Measurements from ENCODE around the gene UNC5C. TPM values are rescaled to one million over a fixed set of nuclear protein-coding genes. Genes with fewer than 3 reads are reported as not detected.

UNC5C gene
- total RNA-seq, 2 donors from 2014 or later, result not detected

DNA sequence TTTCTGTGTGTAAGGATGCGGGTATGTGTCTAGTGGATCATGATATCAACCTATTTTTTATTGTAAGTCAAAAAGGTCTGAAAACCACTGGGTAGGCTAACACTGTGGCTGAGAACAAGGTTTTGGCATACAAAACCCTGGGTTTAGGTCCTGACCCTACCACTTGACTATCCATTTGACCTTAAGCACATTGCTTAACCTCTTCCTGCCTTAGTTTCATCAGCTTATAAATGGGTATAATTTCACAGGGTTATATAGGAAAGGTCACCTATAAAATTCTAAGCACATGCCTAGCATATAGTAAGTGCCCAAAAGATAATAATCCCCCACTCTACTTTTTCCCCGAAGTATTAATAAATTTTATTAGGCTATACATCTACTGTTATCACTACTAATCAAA is 263.0 kb downstream of the UNC5C start:
- Mint-ChIP-seq H3K4me1 (ENCODE audit: low read depth in 2 of 2) (peaks cover 5 to 9% of the 10 kb centered on the region in 2 donors), H3K36me3 (peaks cover 4% of the 10 kb centered on the region), H3K27ac (no peak overlapping the region), H3K4me3 (no peak overlapping the region), H3K27me3 (no peaks in the 10 kb centered on the region), H3K9me3 (peaks cover 3% of the 10 kb centered on the region)
- DNase-seq (ENCODE audit: low spot score), result no peak
- no peak for ATAC-seq

DNA sequence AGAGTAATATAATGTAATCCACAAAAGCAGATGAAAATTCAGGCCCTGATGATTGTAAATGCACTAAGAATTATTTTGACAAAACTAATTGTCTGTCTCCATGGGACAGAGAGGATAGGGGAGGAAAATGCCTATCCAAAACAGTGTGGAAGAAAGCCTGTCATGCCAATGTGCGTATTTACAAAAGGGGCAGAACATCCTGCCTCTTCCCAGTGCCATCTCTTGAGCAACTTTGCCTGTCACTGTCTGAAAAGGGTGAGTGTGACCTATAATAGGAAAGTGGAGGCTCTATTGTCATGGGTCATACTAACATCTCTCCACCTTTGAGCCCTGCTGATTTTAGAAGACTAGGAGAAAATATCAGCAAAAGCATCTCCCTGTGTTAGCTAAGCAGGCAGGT is 264.1 kb downstream of the UNC5C start:
- H3K36me3 Mint-ChIP-seq, result peaks cover 6% of the 10 kb centered on the region

DNA sequence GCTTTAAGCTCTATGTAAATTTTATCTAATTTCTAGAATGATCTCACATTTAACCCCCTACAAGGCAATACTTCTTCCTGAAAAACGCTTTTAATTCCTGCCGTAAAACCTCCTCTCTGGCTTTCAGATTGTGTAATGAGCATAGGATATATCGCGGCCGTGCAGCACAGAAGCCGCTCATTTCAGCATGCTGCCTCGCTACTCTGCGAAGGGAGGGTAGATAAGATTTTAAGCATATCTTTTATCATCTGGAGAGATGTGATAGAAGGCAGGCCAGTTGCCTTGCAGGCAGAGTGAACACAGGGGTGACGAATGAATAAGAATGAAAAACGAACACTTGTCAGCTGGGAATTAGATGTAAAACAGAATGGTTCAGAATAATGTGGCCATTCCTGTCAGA is 265.5 kb downstream of the UNC5C start:
- Mint-ChIP-seq H3K27me3 (no peaks in the 10 kb centered on the region), H3K36me3 (peaks cover 6% of the 10 kb centered on the region), H3K9me3 (peaks cover 3% of the 10 kb centered on the region), H3K4me1 (ENCODE audit: low read depth in 2 of 2) (no peaks in the 10 kb centered on the region), H3K4me3 (no peak overlapping the region), H3K27ac (no peak overlapping the region)
- DNase-seq (ENCODE audit: low spot score) (no peak), ATAC-seq (no peak)

More for the DNA sequence above, 264.1 kb downstream of the UNC5C start:
- DNase-seq (ENCODE audit: low spot score) (no peak), ATAC-seq (no peak)
- H3K27ac Mint-ChIP-seq, result no peak overlapping the region
- H3K4me3 Mint-ChIP-seq, result no peak overlapping the region
- peaks cover 0 to 3% of the 10 kb centered on the region in 2 donors for H3K4me1 Mint-ChIP-seq (ENCODE audit: low read depth in 2 of 2)
- no peaks in the 10 kb centered on the region for H3K27me3 Mint-ChIP-seq
- peaks cover 3% of the 10 kb centered on the region for H3K9me3 Mint-ChIP-seq

DNA sequence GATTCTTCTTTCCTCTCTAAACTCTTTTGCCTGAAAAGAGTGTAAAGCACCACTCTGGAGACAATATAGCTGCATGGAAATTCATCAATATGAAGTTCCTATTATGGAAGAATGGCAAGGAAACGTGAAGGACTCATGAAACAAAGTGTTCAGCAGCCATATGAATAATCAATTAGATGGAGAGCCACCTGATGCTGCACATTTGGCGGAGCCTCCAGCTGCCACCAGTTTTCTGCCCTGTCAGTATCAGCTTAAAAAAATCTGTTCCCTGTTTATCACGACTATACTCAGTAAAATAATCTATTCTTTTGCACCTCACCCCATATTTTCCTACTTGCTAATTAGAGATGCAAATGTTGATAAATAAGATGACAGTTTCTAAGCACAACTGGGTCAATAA is 276.0 kb downstream of the UNC5C start:
- H3K36me3 Mint-ChIP-seq, result no peaks in the 10 kb centered on the region
- peaks cover 3% of the 10 kb centered on the region for H3K9me3 Mint-ChIP-seq
- H3K4me1 Mint-ChIP-seq (ENCODE audit: low read depth in 2 of 2), result no peaks in the 10 kb centered on the region
- H3K4me3 Mint-ChIP-seq, result no peak overlapping the region
- no peaks in the 10 kb centered on the region for H3K27me3 Mint-ChIP-seq
- H3K27ac Mint-ChIP-seq, result no peak overlapping the region
- DNase-seq (ENCODE audit: low spot score) (no peak), ATAC-seq (no peak)

DNA sequence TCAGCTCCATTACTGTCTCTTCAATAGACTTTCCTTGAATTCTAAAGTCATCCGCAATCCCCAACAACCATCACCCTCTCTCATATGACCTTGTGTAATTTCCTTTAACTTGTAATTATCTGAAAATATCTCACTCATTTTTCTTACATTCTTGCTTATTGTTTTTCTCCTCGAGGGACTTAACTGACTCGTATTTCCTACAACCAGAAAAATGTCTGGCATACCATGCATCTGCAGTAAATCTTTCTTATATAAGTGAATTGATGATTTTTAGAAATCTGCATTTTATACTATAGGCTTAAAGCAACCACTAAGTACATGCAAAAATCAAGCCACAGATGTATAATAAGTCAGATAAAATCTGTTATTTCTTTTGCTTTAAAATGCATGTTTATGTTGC is 276.7 kb downstream of the UNC5C start:
- Mint-ChIP-seq H3K27ac (no peak overlapping the region), H3K4me3 (no peak overlapping the region), H3K9me3 (peaks cover 3% of the 10 kb centered on the region), H3K4me1 (ENCODE audit: low read depth in 2 of 2) (no peaks in the 10 kb centered on the region), H3K36me3 (no peaks in the 10 kb centered on the region), H3K27me3 (no peaks in the 10 kb centered on the region)
- no peak for ATAC-seq
- no peak for DNase-seq (ENCODE audit: low spot score)

DNA sequence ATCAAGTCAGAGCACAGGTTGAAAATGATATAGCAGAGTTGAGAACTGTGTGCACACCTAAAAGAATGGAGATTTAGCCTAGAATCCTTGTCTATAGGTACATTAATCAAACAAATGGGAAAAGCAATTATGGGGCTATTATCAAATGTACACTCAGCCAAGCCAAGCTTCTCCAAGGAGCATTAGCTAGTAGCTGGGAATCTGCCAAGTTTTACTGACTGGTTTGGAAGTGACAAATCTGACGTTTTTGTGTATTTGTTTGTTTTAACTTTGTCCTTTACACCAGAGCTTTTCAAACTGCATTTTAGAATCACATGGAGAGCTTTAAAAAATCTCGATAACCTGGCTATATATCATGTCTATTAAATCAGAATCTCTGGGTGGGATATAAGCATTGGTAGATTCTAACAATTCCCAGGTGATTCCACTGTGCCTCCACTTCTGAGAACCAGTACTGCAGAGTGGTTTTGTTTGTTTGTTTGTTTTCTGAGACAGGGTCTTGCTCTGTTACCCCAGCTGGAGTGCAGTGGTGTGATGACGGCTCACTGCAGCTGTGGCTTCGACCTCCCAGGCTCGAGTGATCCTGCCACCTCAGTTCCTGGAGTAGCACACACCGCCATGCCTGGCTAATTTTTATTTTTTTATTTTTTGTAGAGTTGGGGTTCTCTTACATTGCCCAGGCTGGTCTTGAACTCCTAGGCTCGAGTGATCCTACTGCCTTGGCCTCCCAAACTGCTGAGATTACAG is 279.8 kb downstream of the UNC5C start:
- H3K27me3 Mint-ChIP-seq, result no peaks in the 10 kb centered on the region
- DNase-seq (ENCODE audit: low spot score) (no peak), ATAC-seq (no peak)
- H3K9me3 Mint-ChIP-seq, result peaks cover 3% of the 10 kb centered on the region
- H3K4me3 Mint-ChIP-seq, result no peak overlapping the region
- no peaks in the 10 kb centered on the region for H3K4me1 Mint-ChIP-seq (ENCODE audit: low read depth in 2 of 2)
- H3K27ac Mint-ChIP-seq, result no peak overlapping the region
- H3K36me3 Mint-ChIP-seq, result no peaks in the 10 kb centered on the region

DNA sequence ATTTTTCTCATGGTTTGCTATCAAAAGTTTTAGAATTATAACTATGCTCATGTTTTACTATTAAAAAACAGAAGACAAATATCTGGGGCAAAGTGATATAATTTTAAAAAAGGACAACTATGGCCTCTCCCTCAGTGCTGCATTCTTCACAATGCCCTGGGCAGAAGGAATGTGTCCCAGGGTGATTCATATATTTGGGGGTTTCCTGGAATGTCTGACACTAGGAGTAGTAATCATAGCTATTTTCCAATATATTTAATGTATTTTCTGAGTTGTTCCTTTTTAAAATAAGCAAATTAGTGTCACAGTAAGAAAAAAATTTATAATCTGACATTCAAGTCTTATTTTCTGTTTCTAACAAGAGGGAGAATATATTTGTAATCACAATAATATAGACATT is 281.7 kb downstream of the UNC5C start:
- Mint-ChIP-seq H3K27me3 (no peaks in the 10 kb centered on the region), H3K27ac (no peak overlapping the region), H3K36me3 (no peaks in the 10 kb centered on the region), H3K4me1 (ENCODE audit: low read depth in 2 of 2) (no peaks in the 10 kb centered on the region), H3K4me3 (no peak overlapping the region), H3K9me3 (peaks cover 3% of the 10 kb centered on the region)
- ATAC-seq (no peak), DNase-seq (ENCODE audit: low spot score) (no peak)

DNA sequence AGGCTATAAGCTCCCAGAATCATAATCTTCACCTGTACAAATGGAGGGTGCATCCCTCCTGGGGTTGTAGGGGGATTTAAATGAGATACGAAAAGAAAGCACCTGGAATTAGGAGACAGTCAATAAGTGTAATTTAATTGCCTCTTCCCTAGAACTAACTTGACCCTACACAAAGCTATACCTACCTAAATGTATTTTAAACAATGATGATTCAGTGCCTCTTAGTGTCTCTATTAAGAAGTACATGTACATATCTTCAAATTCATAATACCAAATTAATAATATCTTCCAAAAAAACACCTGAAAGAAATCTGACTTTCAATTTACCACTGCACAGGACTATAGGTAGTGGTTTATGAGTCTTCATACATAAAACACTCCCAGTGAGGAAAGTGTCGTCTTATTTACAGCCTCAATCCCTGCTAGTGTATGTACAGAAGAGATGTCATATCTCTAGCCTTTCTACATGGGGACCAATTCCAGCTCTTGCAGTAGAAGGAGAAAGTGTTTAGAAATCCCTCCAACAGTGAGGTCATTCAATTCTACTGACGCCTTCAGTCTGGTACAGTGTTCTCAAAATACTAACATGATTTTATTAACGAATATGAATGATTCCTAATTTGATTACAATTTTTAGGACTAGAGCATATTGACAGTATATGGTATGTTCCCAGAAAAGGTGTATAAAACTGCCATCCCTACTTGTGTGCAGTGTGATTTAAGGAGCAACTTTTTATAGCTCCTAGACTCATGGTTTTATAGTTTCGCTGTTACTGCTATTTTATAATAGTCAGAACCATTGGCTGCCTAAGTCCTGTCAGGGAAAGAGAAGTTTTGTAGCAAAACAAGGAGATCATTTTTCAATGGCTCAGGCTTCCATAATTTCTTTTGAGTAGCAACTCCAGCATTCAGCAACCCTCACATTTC is 282.7 kb downstream of the UNC5C start:
- ATAC-seq (no peak), DNase-seq (ENCODE audit: low spot score) (no peak)
- Mint-ChIP-seq H3K4me1 (ENCODE audit: low read depth in 2 of 2) (no peaks in the 10 kb centered on the region), H3K27me3 (no peaks in the 10 kb centered on the region), H3K9me3 (no peaks in the 10 kb centered on the region), H3K4me3 (no peak overlapping the region), H3K27ac (no peak overlapping the region), H3K36me3 (no peaks in the 10 kb centered on the region)

DNA sequence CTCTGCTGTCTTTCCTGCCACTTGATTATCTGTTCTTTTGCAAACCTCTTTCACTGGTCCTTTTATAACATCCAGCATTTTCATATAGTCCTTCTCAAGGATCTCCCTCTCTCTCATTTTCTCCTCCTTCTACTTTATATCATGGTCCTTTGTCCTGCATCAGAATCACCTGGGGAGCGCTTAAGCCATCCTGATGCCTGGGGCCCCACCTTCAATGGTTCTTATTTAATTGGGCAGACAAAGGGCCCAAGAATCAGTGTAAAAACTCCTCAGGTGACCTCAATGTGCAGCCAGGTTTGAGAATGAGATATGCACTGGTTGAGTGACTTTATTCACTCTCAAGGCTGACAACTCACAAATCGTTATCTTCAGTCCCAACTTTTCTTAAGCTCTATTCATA is 283.9 kb downstream of the UNC5C start:
- ATAC-seq (no peak), DNase-seq (ENCODE audit: low spot score) (no peak)
- no peak overlapping the region for H3K4me3 Mint-ChIP-seq
- peaks cover 0 to 2% of the 10 kb centered on the region in 2 donors for H3K27me3 Mint-ChIP-seq
- no peak overlapping the region for H3K27ac Mint-ChIP-seq
- H3K36me3 Mint-ChIP-seq, result no peaks in the 10 kb centered on the region
- H3K9me3 Mint-ChIP-seq, result no peaks in the 10 kb centered on the region
- H3K4me1 Mint-ChIP-seq (ENCODE audit: low read depth in 2 of 2), result no peaks in the 10 kb centered on the region

DNA sequence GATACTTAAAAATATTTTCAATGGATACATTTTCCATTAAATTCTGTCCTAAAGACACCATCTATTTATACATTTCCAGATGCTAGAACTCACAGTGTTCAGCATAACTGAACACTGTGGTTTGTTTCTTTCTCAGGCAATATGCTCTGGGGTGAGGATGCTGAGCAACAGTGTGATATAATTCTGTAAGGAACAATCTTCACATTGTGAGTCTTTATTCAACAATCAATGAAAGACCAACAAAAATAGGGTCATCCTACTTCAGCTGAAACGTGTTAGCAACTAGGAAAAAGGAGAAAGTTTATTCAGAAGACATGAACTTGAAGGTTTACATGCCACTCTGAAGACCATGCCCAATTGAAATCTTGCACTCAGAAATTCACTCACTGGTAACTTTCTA is 284.8 kb downstream of the UNC5C start:
- Mint-ChIP-seq H3K4me1 (ENCODE audit: low read depth in 2 of 2) (no peaks in the 10 kb centered on the region), H3K27me3 (peaks cover 0 to 2% of the 10 kb centered on the region in 2 donors), H3K4me3 (no peak overlapping the region), H3K36me3 (no peaks in the 10 kb centered on the region), H3K9me3 (no peaks in the 10 kb centered on the region), H3K27ac (no peak overlapping the region)
- DNase-seq (ENCODE audit: low spot score) (no peak), ATAC-seq (no peak)

DNA sequence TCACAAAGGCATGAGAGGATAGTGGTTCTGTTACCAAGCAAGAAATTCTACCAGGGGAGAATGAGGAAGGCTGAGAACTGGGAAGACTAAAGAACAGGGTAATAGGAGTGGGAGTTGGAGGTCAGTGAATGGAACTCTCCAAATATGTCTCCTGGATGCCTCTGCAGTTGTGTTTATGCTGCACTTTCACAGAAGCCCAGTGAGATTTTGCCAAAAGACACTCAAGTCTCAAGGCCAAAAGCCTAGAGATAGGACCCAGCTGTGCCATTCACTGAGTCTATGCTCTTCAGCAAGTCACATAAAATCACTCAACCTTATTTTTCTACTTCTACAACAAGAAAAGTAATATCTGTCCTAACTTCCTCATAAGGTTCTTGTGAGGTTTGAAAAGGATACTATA is 285.4 kb downstream of the UNC5C start:
- Mint-ChIP-seq H3K36me3 (no peaks in the 10 kb centered on the region), H3K4me1 (ENCODE audit: low read depth in 2 of 2) (no peaks in the 10 kb centered on the region), H3K27ac (no peak overlapping the region), H3K27me3 (peaks cover 0 to 2% of the 10 kb centered on the region in 2 donors), H3K9me3 (no peaks in the 10 kb centered on the region), H3K4me3 (no peak overlapping the region)
- DNase-seq (ENCODE audit: low spot score), result no peak
- no peak for ATAC-seq

DNA sequence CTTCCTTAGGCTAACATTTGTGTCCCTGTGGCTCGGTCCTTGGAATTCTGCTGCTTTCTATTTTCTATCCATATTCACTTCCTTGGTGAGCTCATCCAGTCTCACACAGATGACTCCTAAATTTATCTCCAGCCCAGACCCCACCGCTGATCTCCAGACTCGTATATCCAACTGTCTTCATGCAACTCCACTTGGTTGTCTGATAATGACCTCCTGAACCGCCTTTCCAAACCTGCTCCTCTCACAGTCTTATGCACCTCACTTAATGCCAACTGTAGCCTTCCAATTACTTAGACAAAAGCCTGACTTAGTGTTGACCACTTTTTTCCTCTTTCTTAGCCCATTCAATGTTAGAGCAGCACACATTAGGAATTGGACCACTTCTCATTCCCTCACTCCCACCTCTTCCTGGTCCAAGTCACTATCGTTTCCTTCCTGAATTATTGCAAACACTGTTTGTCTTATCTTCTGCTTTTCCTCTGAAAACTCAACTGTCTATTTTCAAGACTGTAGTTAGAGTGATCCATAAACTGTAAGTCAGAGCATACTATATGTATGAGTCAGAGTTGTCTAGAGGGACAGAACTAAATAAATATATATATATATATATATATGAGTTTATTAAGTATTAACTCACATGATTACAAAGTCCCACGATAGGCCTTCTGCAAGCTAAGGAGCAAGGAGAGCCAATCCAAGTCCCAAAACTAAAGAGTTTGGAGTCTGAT is 292.5 kb downstream of the UNC5C start:
- no peak overlapping the region for H3K4me3 Mint-ChIP-seq
- no peaks in the 10 kb centered on the region for H3K4me1 Mint-ChIP-seq (ENCODE audit: low read depth in 2 of 2)
- ATAC-seq (no peak), DNase-seq (ENCODE audit: low spot score) (no peak)
- no peaks in the 10 kb centered on the region for H3K36me3 Mint-ChIP-seq
- H3K27me3 Mint-ChIP-seq, result peaks cover 0 to 2% of the 10 kb centered on the region in 2 donors
- no peaks in the 10 kb centered on the region for H3K9me3 Mint-ChIP-seq
- H3K27ac Mint-ChIP-seq, result no peak overlapping the region

DNA sequence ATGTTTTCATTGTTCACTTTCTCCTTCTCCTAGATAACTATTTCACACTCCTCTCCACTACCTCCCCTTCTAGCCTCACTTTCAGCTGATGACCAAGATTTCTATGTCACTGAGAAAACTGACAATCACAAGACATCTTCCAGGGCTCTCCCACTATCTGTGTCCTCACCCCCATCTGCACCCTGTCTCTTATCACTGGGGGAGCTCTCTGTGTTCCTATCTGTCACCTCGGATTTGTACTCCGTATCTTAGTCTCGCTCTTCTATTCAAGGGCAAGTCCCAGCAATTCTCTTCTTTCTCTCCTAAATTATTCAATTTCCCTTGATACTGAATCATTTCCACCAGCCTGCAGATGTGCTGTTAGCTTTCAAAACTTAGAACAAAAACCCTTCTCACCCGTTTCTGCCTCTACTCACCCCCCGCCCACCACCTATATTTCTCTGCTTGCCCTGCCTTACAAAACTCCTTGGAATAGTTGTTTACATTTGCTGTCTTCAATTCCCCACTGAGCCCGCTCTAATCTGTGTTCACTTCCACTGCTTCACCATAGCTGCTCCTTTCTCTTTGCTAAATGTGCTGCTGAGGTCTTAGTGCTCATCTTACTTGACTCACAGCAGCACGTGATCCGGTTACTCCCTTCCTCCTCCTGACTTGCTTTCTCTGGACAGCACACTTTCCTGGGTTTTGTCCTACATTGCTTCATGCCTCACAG is 293.2 kb downstream of the UNC5C start:
- no peaks in the 10 kb centered on the region for H3K9me3 Mint-ChIP-seq
- DNase-seq (ENCODE audit: low spot score) (no peak), ATAC-seq (no peak)
- H3K4me1 Mint-ChIP-seq (ENCODE audit: low read depth in 2 of 2), result no peaks in the 10 kb centered on the region
- peaks cover 0 to 1% of the 10 kb centered on the region in 2 donors for H3K27me3 Mint-ChIP-seq
- H3K36me3 Mint-ChIP-seq, result no peaks in the 10 kb centered on the region
- H3K27ac Mint-ChIP-seq, result no peak overlapping the region
- no peak overlapping the region for H3K4me3 Mint-ChIP-seq

Measured in natural killer cell treated with Interleukin-12 subunit alpha and Interleukin-12 subunit beta and Interleukin-15 and Interleukin-18, amount 100 ng/mL, for 72 hours (primary cell).